Endothelial cell of umbilical vein (primary cell): ENCODE data around the gene EARS2. TPM values are rescaled to one million over a fixed set of nuclear protein-coding genes. Genes with fewer than 3 reads are reported as not detected.

ENCODE experiments used
- BruUV-seq: library from RNA; stranded (reverse); fragments of 400-500 nt; replicated peaks from 2 replicates; lab custom pipeline; 2021; lab: Mats Ljungman, UMichigan
- CTCF ChIA-PET: fragments of 300-600, 350-600 bp; sonication (Branson Sonifier 250); formaldehyde crosslinking; loops from one replicate; lab custom pipeline; 2021; ENCODE audit warnings: antibody characterized with exemption, inconsistent platforms; lab: Charles Lee
- POLR2A ChIA-PET: fragments of 300-600, 350-600 bp; sonication (Branson Sonifier 250); formaldehyde crosslinking; loops from one replicate; lab custom pipeline; 2021; ENCODE audit warnings: antibody characterized with exemption, inconsistent platforms; lab: Charles Lee
- DNase-seq: peaks from one replicate; pipeline ENCODE4 v3.0.0-alpha.2; 2011; ENCODE audit warnings: low read depth, low spot score
- FAIRE-seq: peaks from 2 replicates; lab custom pipeline; 2011; peaks lifted over from hg19 to GRCh38; lab: Jason Lieb, UNC
- H2AFZ ChIP-seq: 2 replicates; pipeline ENCODE4 v1.6.0; 2012; ENCODE audit warnings: low read depth, low read length, control low read depth, inconsistent platforms
- H3K27ac ChIP-seq: 2 replicates; pipeline ENCODE4 v1.5.1; 2011; ENCODE audit warnings: low read depth, mild to moderate bottlenecking, control low read depth, low read length, moderate library complexity; ENCODE audit not compliant: insufficient read depth
- H3K27me3 ChIP-seq, 2 experiments: 2 replicates each; pipeline versions ENCODE4 v1.6.0 to v1.6.1; 2011; ENCODE audit warnings: low read length in 2 of 2, mixed read lengths in 1 of 2; ENCODE audit not compliant: control insufficient read depth in 2 of 2, insufficient read depth in 2 of 2
- H3K36me3 ChIP-seq, 2 experiments: 2 replicates in 1 of 2; 3 replicates in 1 of 2; pipeline ENCODE4 v1.5.1; 2011; ENCODE audit warnings: low read length in 2 of 2, mild to moderate bottlenecking in 1 of 2, moderate library complexity in 1 of 2; ENCODE audit not compliant: control insufficient read depth in 2 of 2, insufficient read depth in 2 of 2; ENCODE audit errors: extremely low read depth in 1 of 2
- H3K4me1 ChIP-seq: 3 replicates; pipeline ENCODE4 v1.5.1; 2011; ENCODE audit warnings: mild to moderate bottlenecking, low read length; ENCODE audit not compliant: control insufficient read depth, insufficient read depth; ENCODE audit errors: extremely low read depth
- H3K4me2 ChIP-seq: 2 replicates; pipeline ENCODE4 v1.6.1; 2011; ENCODE audit warnings: low read length, control low read depth, mixed read lengths; ENCODE audit not compliant: insufficient read depth
- H3K4me3 ChIP-seq, 3 experiments: fragments of 200-600 bp in 1 of 3; sonication (generic), shearing (Covaris generic) in 1 of 3; replicated peaks in 1 of 3; 2 replicates each; pipeline ENCODE4 v1.5.1; 2011 to 2016; ENCODE audit warnings: control low read depth in 3 of 3, low read length in 3 of 3, mild to moderate bottlenecking in 2 of 3, inconsistent platforms in 1 of 3, low read depth in 1 of 3, moderate library complexity in 1 of 3; ENCODE audit not compliant: insufficient read depth in 1 of 3
- H3K79me2 ChIP-seq: 2 replicates; pipeline ENCODE4 v1.6.0; 2012; ENCODE audit warnings: low read length, inconsistent platforms; ENCODE audit not compliant: control insufficient read depth, insufficient read depth
- H3K9ac ChIP-seq: replicated peaks from 2 replicates; pipeline ENCODE3; 2011; ENCODE audit warnings: low read length, control low read depth; ENCODE audit not compliant: insufficient read depth; ENCODE audit errors: extremely low read depth
- H3K9me1 ChIP-seq: replicated peaks from 3 replicates; pipeline ENCODE4 v1.6.0; 2011; ENCODE audit warnings: mild to moderate bottlenecking, low read length; ENCODE audit not compliant: control insufficient read depth, insufficient read depth; ENCODE audit errors: extremely low read depth
- H3K9me3 ChIP-seq: replicated peaks from 2 replicates; pipeline ENCODE4 v1.5.1; 2012; ENCODE audit warnings: low read length, inconsistent platforms; ENCODE audit not compliant: control insufficient read depth, insufficient read depth
- H4K20me1 ChIP-seq: replicated peaks from 2 replicates; pipeline ENCODE3; 2011; ENCODE audit warnings: mild to moderate bottlenecking, low read length; ENCODE audit not compliant: control insufficient read depth, insufficient read depth; ENCODE audit errors: extremely low read depth
- CTCF ChIP-seq, 2 donors: IDR thresholded peaks; 1 replicate in 1 of 2; 2 replicates in 1 of 2; pipeline ENCODE4 v1.5.1; 2011; ENCODE audit warnings: low read length in 2 of 2, mild to moderate bottlenecking in 2 of 2, moderate library complexity in 2 of 2, control low read depth in 1 of 2, inconsistent platforms in 1 of 2, low read depth in 1 of 2; ENCODE audit not compliant: insufficient read depth in 1 of 2; ENCODE audit errors: extremely low read depth in 1 of 2
- MYC ChIP-seq: IDR thresholded peaks from one replicate; pipeline ENCODE4 v1.6.1; 2011; ENCODE audit warnings: mild to moderate bottlenecking, low read depth, low read length
- POLR2AphosphoS5 ChIP-seq: IDR thresholded peaks from 2 replicates; pipeline ENCODE4 v1.6.1; 2012; ENCODE audit warnings: low read depth, mild to moderate bottlenecking, control low read depth, low read length, moderate library complexity; ENCODE audit not compliant: insufficient read depth
- dilution Hi-C: fragments of 300-500 bp; cut with MboI; formaldehyde crosslinking; loops from one replicate; pipeline ENCODE4 v1.15.0; 2019; ENCODE audit warnings: low sequenced_read_pairs; ENCODE audit not compliant: extremely low pct_ligation_motif_present
- intact Hi-C: fragments of 100-400 bp; cut with micrococcal nuclease; formaldehyde crosslinking; loops from one replicate; pipeline ENCODE4 v1.10.0; 2022
- polyA plus RNA-seq, 4 experiments: library from polyadenylated mRNA; depleted of rRNA in 3 of 4; stranded (reverse) in 3 of 4; unstranded in 1 of 4; fragments of >200 nt; gene quantifications; 2 replicates each; pipeline versions ENCODE4 v1.2.1 to v1.2.3, GENCODE V29; 2011 to 2012; ENCODE audit warnings: missing spikeins in 1 of 4
- total RNA-seq: library from RNA; stranded (reverse); gene quantifications from 2 replicates; pipeline ENCODE4 v1.2.3, GENCODE V29; 2021

Gene EARS2
- total and polyA plus RNA-seq, 2 donors (not counting 3 experiments of a cell fraction or from before 2014, with no cell fraction given), result 14.7 to 21.6 TPM

GRCh38 chr16:23505671-23506605, 51.2 kb downstream of the EARS2 start:
- ChIA-PET CTCF (interaction anchor here (0.7 to 1.1 kb wide), 3 partner anchors 9 to 70 kb away, joined by 4 to 5 read pairs (median 5); no protein-coding TSS in a partner anchor), POLR2A (no interaction called here)
- Histone ChIP-seq H2AFZ (no peak overlapping the region), H3K4me2 (no peak overlapping the region), H4K20me1 (peaks cover 2% of the 10 kb centered on the region), H3K27me3 (no peaks in the 10 kb centered on the region), H3K4me3 (no peak overlapping the region), H3K36me3 (no peaks in the 10 kb centered on the region), H3K9me3 (no peaks in the 10 kb centered on the region), H3K9ac (no peak overlapping the region), H3K79me2 (peaks cover 80% of the 10 kb centered on the region), H3K9me1 (no peaks in the 10 kb centered on the region), H3K4me1 (peaks cover 20% of the 10 kb centered on the region), H3K27ac (no peak overlapping the region)
- TF ChIP-seq POLR2AphosphoS5 (no peak), CTCF (IDR thresholded peaks at IDR 0.05; ENCODE audit: extremely low read depth in 1 of 2, insufficient read depth in 1 of 2, low read depth in 1 of 2, low read length in 2 of 2) (no peak), MYC (no peak)
- dilution Hi-C loops, result no loop called here
- no peak for FAIRE-seq
- no TSS peak for BruUV-seq
- intact Hi-C loops, result loop anchor here (2.0 kb wide), 2 partner anchors 51 to 53 kb away; partner anchors contain the start of genes COG7, EARS2 and UBFD1
- no peak for DNase-seq
